Suprapubic skin (tissue), 4 donors: ENCODE results near the gene GABRP. TPM values are rescaled to one million over a fixed set of nuclear protein-coding genes. Genes with fewer than 3 reads are reported as not detected.

Experiments used
- DNase-seq, 2 donors: peaks; one replicate each; pipeline ENCODE4 v3.0.0-alpha.2; 2019; ENCODE audit warnings: low spot score in 2 of 2
- H3K27ac ChIP-seq: fragments of 200-600 bp; sonication (generic); one replicate; pipeline ENCODE4 v1.5.1; 2019
- H3K27me3 ChIP-seq: fragments of 200-600 bp; sonication (generic); one replicate; pipeline ENCODE4 v1.5.1; 2019
- H3K36me3 ChIP-seq: fragments of 200-600 bp; sonication (generic); one replicate; pipeline ENCODE4 v1.5.1; 2019
- H3K4me1 ChIP-seq: fragments of 200-600 bp; sonication (generic); one replicate; pipeline ENCODE4 v1.5.1; 2019
- H3K4me3 ChIP-seq: fragments of 200-600 bp; sonication (generic); one replicate; pipeline ENCODE4 v1.5.1; 2019; ENCODE audit warnings: mild to moderate bottlenecking
- H3K9me3 ChIP-seq: fragments of 200-600 bp; sonication (generic); one replicate; pipeline ENCODE4 v1.5.1; 2019
- CTCF ChIP-seq, 2 donors: fragments of 200-600 bp in 1 of 2; fragments of 450-650 bp in 1 of 2; sonication (generic) in 1 of 2; IDR thresholded peaks; one replicate each; pipeline ENCODE4 v1.5.1; 2016 to 2019; ENCODE audit warnings: antibody characterized with exemption in 2 of 2, mild to moderate bottlenecking in 1 of 2, moderate library complexity in 1 of 2
- EP300 ChIP-seq: sonication (generic); formaldehyde crosslinking; IDR thresholded peaks from one replicate; pipeline ENCODE4 v1.6.1; 2017; ENCODE audit warnings: antibody characterized with exemption
- POLR2A ChIP-seq, 2 donors: fragments of 450-650 bp; IDR thresholded peaks; one replicate each; pipeline ENCODE4 v1.6.1; 2017; ENCODE audit warnings: antibody characterized with exemption in 2 of 2, mild to moderate bottlenecking in 2 of 2, moderate library complexity in 2 of 2
- POLR2AphosphoS5 ChIP-seq, 3 donors: sonication (generic); formaldehyde crosslinking; IDR thresholded peaks; one replicate each; pipeline ENCODE4 v1.6.1; 2017; ENCODE audit warnings: antibody characterized with exemption in 3 of 3
- WGBS: methylation state at CpG from one replicate; pipeline ENCODE4 v1.1.5; 2018; 5-methylcytosine and 5-hydroxymethylcytosine counted together
- total RNA-seq, 4 donors: library from RNA; depleted of rRNA; stranded (reverse); fragments of >200 nt; gene quantifications; one replicate each; pipeline ENCODE4 v1.1.0, GENCODE V29; 2016

GABRP gene
- total RNA-seq, 4 donors from 2014 or later: 8.0 to 24.3 (median 16.1) TPM

GRCh38 chr5:170795154-170795553 is 11.6 kb downstream of the GABRP start:
- Histone ChIP-seq H3K4me1 (no peaks in the 10 kb centered on the region), H3K4me3 (no peak overlapping the region), H3K27me3 (no peaks in the 10 kb centered on the region), H3K36me3 (no peaks in the 10 kb centered on the region), H3K27ac (no peak overlapping the region), H3K9me3 (no peaks in the 10 kb centered on the region)
- no peak for TF ChIP-seq POLR2AphosphoS5 (IDR thresholded peaks at IDR 0.05)
- TF ChIP-seq CTCF (IDR thresholded peaks at IDR 0.05): no peak
- TF ChIP-seq POLR2A (IDR thresholded peaks at IDR 0.05): no peak
- TF ChIP-seq EP300: no peak
- WGBS: 93% methylated on average over 10 of the region's 10 CpGs
- no peak for DNase-seq

GRCh38 chr5:170805666-170806065 is 22.1 kb downstream of the GABRP start:
- Histone ChIP-seq H3K4me1 (no peaks in the 10 kb centered on the region), H3K4me3 (no peak overlapping the region), H3K36me3 (no peaks in the 10 kb centered on the region), H3K27me3 (peaks cover 10% of the 10 kb centered on the region), H3K9me3 (no peaks in the 10 kb centered on the region), H3K27ac (no peak overlapping the region)
- TF ChIP-seq EP300: no peak
- TF ChIP-seq POLR2AphosphoS5 (IDR thresholded peaks at IDR 0.05): no peak
- no peak for TF ChIP-seq CTCF (IDR thresholded peaks at IDR 0.05)
- no peak for TF ChIP-seq POLR2A (IDR thresholded peaks at IDR 0.05)
- no peak for DNase-seq
- 89% methylated on average over 7 of the region's 7 CpGs for WGBS

GRCh38 chr5:170809551-170809950 is 26.0 kb downstream of the GABRP start:
- no peaks in the 10 kb centered on the region for H3K4me1 ChIP-seq
- H3K36me3 ChIP-seq: no peaks in the 10 kb centered on the region
- TF ChIP-seq EP300: no peak
- WGBS: 74% methylated on average over 7 of the region's 7 CpGs
- H3K9me3 ChIP-seq: no peaks in the 10 kb centered on the region
- no peak overlapping the region for H3K27ac ChIP-seq
- no peak for DNase-seq
- peaks cover 10% of the 10 kb centered on the region for H3K27me3 ChIP-seq
- no peak overlapping the region for H3K4me3 ChIP-seq

- no peak for DNase-seq
- Histone ChIP-seq H3K4me3 (no peak overlapping the region), H3K9me3 (no peaks in the 10 kb centered on the region), H3K27me3 (peaks cover 7% of the 10 kb centered on the region), H3K4me1 (no peaks in the 10 kb centered on the region), H3K27ac (no peak overlapping the region), H3K36me3 (no peaks in the 10 kb centered on the region)
- no peak for TF ChIP-seq POLR2A (IDR thresholded peaks at IDR 0.05)
- TF ChIP-seq CTCF (IDR thresholded peaks at IDR 0.05): no peak
- TF ChIP-seq POLR2AphosphoS5 (IDR thresholded peaks at IDR 0.05): no peak
- TF ChIP-seq EP300: no peak
- 99% methylated on average over 4 of the region's 4 CpGs for WGBS
Observed at GRCh38 chr5:170811719-170812118, 28.2 kb downstream of the GABRP start.

GRCh38 chr5:170813231-170813630 is 29.7 kb downstream of the GABRP start:
- H3K4me1 ChIP-seq: no peaks in the 10 kb centered on the region
- H3K9me3 ChIP-seq: no peaks in the 10 kb centered on the region
- WGBS: 89% methylated on average over 5 of the region's 5 CpGs
- H3K4me3 ChIP-seq: no peak overlapping the region
- DNase-seq: no peak
- TF ChIP-seq POLR2AphosphoS5 (IDR thresholded peaks at IDR 0.05) (no peak), CTCF (IDR thresholded peaks at IDR 0.05) (no peak), POLR2A (IDR thresholded peaks at IDR 0.05) (no peak), EP300 (no peak)
- no peak overlapping the region for H3K27ac ChIP-seq
- peaks cover 7% of the 10 kb centered on the region for H3K27me3 ChIP-seq
- no peaks in the 10 kb centered on the region for H3K36me3 ChIP-seq

- TF ChIP-seq POLR2AphosphoS5 (IDR thresholded peaks at IDR 0.05) (no peak), CTCF (IDR thresholded peaks at IDR 0.05) (no peak)
- no peaks in the 10 kb centered on the region for H3K36me3 ChIP-seq
- no peaks in the 10 kb centered on the region for H3K4me1 ChIP-seq
- H3K27me3 ChIP-seq: no peaks in the 10 kb centered on the region
- no peaks in the 10 kb centered on the region for H3K9me3 ChIP-seq
- no peak for DNase-seq
- H3K27ac ChIP-seq: no peak overlapping the region
- WGBS: 79% methylated on average over 3 of the region's 3 CpGs
- no peak overlapping the region for H3K4me3 ChIP-seq
Observed at GRCh38 chr5:170817195-170817594, 33.7 kb downstream of the GABRP start.
